ENCODE measurements around the gene PDE2A. TPM values are rescaled to one million over a fixed set of nuclear protein-coding genes. Genes with fewer than 3 reads are reported as not detected.

Gene PDE2A
- total and polyA plus RNA-seq, 5 experiments from 2014 or later = 0.22 to 1.9 (median 0.74) TPM; not detected in 1

DNA sequence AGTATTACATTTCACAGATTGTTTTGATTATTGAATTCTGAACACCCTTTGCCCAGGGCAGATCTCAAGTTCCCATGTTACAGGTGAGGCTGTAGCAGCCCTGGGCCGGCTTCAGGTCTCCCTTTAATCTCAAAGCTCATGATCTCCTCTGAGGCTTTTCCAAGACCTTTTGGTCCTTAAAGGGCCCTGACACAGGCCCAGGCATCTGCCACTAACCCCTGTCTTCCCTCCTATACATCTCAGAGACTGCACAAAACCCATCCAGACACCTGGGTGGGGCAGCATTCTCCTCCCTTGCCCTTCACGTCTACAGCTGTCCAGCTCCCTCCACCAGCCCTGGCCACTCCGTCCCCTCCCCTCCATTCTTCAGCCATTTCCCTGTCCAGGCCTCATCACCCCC, 37.8 kb downstream of the PDE2A start:
- no peak overlapping the region for H3K27ac Mint-ChIP-seq
- POLR2A ChIA-PET = no interaction called here

DNA sequence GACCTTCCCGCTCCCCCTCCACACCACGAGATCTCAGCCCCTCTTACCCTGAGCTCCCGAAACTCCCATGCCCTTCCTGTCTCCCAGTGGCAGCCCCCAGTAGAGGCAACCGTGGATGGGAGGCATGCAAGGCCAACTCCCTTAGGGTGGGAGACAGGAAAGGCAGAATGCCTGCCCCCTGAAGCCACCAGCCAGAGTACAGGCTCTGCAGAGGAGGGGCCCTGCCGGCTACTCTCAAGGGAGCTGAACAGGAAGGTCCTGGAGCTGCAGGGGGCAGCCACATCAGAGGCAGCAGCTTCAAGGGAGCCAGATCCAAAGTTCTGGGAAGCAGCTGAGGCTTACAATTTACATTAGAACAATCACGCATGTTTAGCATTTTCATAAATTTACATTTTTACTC, 38.3 kb downstream of the PDE2A start:
- Mint-ChIP-seq H3K4me3 (no peak overlapping the region), H3K27me3 (peaks cover 7 to 22% (median 14%) of the 10 kb centered on the region in 5 donors), H3K36me3 (peaks cover 0 to 1% (median 0%) of the 10 kb centered on the region in 3 donors), H3K9me3 (no peaks in the 10 kb centered on the region), H3K4me1 (peaks cover 0 to 5% (median 0%) of the 10 kb centered on the region in 4 donors), H3K27ac (no peak overlapping the region)
- POLR2A ChIA-PET = no interaction called here
- ATAC-seq = no peak
- DNase-seq = no peak

More for the DNA sequence above, 37.8 kb downstream of the PDE2A start:
- peaks cover 0 to 1% (median 0%) of the 10 kb centered on the region in 3 donors for H3K36me3 Mint-ChIP-seq
- DNase-seq (no peak), ATAC-seq (no peak)
- peaks cover 0 to 5% (median 0%) of the 10 kb centered on the region in 4 donors for H3K4me1 Mint-ChIP-seq
- H3K9me3 Mint-ChIP-seq = no peaks in the 10 kb centered on the region
- H3K4me3 Mint-ChIP-seq = no peak overlapping the region
- peaks cover 7 to 22% (median 14%) of the 10 kb centered on the region in 5 donors for H3K27me3 Mint-ChIP-seq

DNA sequence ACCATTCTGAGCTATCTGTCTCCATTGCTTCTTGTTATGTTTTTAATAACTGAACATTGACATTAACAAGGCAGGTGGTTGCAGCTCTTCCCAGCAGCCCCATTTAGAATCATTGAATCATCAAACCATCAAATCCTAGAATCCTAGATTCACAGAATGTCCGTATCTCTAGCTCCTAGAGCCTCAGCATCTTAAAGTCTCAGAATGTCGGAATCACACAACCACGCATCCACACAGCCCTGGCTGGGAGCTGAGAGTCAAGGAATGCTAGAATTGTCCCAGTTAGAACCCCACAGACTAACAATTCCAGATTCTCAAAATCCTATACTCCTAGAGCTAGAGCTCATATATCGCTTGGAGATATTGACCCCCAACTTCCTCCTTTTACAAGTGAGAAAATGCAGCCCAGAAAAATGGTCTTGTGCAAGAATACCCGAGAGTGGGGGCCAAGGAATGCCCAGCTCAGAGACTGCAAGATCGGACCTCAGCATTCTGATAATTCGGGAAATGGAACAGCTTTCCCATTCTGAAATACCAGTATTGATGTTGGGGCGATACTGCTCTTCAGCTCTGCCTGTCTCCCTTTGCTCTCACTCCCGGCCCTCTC, 38.8 kb downstream of the PDE2A start:
- no peak for ATAC-seq
- H3K4me1 Mint-ChIP-seq = peaks cover 0 to 5% (median 0%) of the 10 kb centered on the region in 4 donors
- H3K36me3 Mint-ChIP-seq = peaks cover 0 to 1% (median 0%) of the 10 kb centered on the region in 3 donors
- no peak for DNase-seq
- POLR2A ChIA-PET = no interaction called here
- H3K27me3 Mint-ChIP-seq = peaks cover 7 to 22% (median 15%) of the 10 kb centered on the region in 5 donors
- H3K27ac Mint-ChIP-seq = no peak overlapping the region
- no peaks in the 10 kb centered on the region for H3K9me3 Mint-ChIP-seq
- H3K4me3 Mint-ChIP-seq = no peak overlapping the region

DNA sequence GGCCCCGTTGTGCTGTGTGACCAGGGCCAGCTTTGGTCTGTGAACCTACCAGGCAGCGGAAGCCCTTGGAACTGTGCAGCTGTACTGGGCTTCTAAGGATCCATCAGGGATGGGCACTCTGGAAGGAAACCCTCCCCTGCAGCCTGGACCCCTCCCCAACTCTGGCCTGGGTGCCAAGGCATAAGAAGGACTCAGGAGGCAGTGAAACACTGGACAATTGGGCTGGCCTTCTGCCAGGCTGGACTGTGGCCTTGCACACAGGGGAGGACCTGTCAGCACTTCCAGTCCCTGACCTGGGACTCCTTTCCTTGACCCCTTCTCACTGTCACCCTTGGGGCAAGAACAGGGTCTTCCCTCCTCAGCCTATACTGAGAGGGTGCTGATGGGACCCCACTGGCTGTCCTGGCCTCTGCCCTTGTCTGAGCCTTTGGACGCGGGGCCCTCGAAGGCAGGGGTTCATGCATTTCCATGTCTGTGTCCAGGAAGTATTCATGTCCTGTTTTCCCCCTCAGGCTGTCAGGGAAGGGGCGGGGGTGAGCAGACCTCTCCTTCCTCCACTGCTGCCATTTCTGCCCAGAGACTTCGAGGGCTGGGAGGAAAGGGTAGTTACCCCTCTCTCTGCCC, 39.6 kb downstream of the PDE2A start:
- Mint-ChIP-seq H3K4me1 (peaks cover 0 to 9% (median 0%) of the 10 kb centered on the region in 4 donors), H3K4me3 (no peak overlapping the region), H3K9me3 (no peaks in the 10 kb centered on the region), H3K36me3 (peaks cover 0 to 1% (median 0%) of the 10 kb centered on the region in 3 donors), H3K27ac (no peak overlapping the region), H3K27me3 (peaks cover 7 to 22% (median 15%) of the 10 kb centered on the region in 5 donors)
- DNase-seq = no peak
- POLR2A ChIA-PET = no interaction called here
- ATAC-seq = no peak

DNA sequence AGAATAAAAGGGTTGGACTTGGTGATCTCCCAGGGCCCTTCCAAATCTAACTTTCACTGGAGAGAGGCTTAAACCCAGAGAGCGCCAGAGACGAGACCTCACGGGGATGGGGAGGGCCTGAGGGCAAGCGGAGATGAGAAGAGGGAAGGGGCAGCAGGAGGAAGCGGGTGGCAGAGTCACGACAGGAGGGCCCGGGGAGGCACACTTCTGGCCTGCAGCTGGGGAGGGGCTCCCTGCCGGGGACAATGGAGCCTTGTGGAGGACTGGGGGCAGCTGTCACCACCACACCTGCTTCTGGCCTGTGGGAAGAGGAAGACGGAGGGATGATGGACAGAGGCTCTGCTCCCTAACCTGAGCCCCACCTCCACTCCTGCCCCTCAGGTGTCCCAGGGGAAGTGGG, 40.2 kb downstream of the PDE2A start:
- H3K36me3 Mint-ChIP-seq = peaks cover 0 to 1% (median 0%) of the 10 kb centered on the region in 3 donors
- DNase-seq (no peak), ATAC-seq (no peak)
- H3K4me3 Mint-ChIP-seq = no peak overlapping the region
- POLR2A ChIA-PET = no interaction called here
- H3K27me3 Mint-ChIP-seq = peaks cover 7 to 22% (median 15%) of the 10 kb centered on the region in 5 donors
- no peaks in the 10 kb centered on the region for H3K9me3 Mint-ChIP-seq
- peaks cover 0 to 9% (median 0%) of the 10 kb centered on the region in 4 donors for H3K4me1 Mint-ChIP-seq
- H3K27ac Mint-ChIP-seq = no peak overlapping the region

DNA sequence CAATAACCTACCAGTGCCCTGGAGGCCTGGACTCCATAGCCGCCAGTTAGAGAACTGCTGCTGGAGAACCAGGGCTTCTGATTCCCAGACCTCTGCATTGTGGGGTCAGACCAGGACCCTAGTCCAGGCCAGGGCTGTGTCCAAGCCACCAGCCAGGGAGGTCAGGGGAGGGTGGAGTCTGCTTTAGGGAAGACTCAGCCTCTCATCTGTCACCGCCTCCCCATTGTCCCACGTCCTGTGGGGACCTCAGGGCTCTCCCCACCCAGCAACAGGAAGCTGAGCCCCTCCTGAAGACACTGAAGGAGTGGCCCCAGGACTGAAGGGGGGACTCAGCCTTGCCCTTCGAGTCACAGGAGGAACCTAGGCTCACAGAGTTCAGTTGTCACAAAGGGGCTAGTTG, 41.2 kb downstream of the PDE2A start:
- Mint-ChIP-seq H3K4me1 (peaks cover 0 to 9% (median 0%) of the 10 kb centered on the region in 4 donors), H3K4me3 (no peak overlapping the region), H3K27ac (peak overlapping the region in 1 of 10 donors; percentile 73), H3K27me3 (peaks cover 7 to 22% (median 15%) of the 10 kb centered on the region in 5 donors), H3K9me3 (no peaks in the 10 kb centered on the region), H3K36me3 (peaks cover 0 to 1% (median 0%) of the 10 kb centered on the region in 3 donors)
- no peak for DNase-seq
- POLR2A ChIA-PET = no interaction called here
- no peak for ATAC-seq

DNA sequence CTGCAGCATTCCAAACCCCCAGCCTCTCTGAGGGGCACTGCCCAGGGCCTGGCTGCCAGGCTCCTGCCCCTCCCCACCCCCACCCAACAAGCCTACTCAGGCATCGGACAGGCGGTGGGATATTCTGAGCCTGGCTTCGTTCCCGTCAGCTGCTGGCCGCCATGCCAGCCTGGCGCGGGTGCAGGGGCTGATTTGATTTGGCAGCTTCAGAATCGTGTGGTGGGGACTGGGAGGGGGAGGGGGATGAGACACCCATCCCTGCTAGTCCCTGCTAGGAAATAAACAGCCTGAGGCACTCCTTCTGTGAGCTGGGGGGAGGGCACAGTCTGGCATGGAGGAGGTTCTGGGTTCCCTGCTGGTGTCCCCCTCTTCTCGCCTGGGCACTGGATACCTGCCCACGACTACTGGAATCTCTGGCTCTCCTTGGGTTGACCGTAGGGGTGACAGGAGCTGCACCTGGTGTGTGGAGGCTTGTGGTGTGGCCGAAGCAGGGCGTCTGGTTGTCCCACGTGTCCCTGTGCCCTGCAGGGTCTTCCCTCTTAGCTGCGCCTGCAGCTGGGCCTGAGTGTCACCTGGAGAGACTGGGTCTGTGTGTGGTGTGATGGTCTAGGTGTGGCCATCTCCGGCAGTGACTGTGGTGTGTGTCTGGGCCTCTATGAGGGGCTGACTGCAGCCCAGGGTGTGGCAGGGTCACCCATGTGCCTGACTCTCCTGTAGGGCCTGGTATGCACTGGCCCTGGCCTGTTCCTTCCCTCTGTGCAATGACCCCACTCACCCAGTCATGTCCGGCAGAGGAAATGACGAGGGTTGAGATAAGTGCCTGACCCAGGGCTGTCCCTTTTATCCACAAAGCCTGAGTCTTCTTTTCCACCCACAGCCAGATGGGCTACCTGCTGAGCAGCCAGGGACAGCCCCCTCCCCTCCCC, 42.2 kb downstream of the PDE2A start:
- Mint-ChIP-seq H3K27me3 (peaks cover 2 to 14% (median 9%) of the 10 kb centered on the region in 5 donors), H3K36me3 (peaks cover 0 to 1% (median 0%) of the 10 kb centered on the region in 3 donors), H3K4me3 (no peak overlapping the region), H3K27ac (no peak overlapping the region), H3K9me3 (no peaks in the 10 kb centered on the region), H3K4me1 (peaks cover 0 to 8% (median 0%) of the 10 kb centered on the region in 4 donors)
- no peak for DNase-seq
- POLR2A ChIA-PET = no interaction called here
- no peak for ATAC-seq

DNA sequence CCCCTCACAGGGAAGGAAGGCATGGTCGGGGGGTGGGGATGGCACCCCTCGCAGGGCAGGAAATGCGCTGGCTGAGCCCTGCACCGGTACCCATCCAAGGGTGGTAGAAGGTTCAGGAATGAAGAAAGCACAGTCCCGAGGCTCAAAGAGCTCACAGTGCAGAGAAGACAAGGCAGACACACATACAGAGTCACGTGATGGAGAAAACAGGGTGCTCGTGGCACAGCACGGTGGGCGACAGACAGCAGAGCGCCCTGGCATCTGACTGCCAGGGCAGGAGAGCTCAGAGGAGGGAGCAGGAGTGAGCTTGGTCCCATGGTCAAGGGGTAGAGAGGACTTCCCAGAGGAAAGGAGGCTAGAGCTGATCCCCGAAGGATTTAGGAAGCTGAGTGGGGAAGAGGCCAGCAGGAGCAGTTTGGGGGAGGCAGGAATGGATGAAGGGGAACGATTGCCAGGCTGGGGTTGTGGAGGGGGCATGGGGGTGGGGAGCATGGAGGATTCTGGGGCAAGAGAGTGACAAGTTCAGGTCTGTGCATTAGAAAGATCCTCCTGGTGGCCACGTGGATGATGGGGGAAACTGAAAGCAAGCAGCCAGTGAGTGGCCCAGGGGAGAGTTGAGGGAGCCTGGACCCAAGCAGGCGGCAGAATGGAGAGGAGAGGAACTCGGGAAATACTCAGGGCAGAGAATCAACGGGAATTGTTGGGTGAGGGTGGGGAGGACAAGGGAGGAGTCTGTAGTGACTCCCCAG, 43.9 kb downstream of the PDE2A start:
- no peak for ATAC-seq
- Mint-ChIP-seq H3K27ac (peak overlapping the region in 2 of 10 donors; percentile 29 to 49), H3K4me3 (no peak overlapping the region), H3K9me3 (no peaks in the 10 kb centered on the region), H3K27me3 (peaks cover 0 to 9% (median 6%) of the 10 kb centered on the region in 5 donors), H3K36me3 (peaks cover 0 to 1% (median 0%) of the 10 kb centered on the region in 3 donors), H3K4me1 (peaks cover 0 to 9% (median 0%) of the 10 kb centered on the region in 4 donors)
- DNase-seq = no peak
- POLR2A ChIA-PET = no interaction called here

DNA sequence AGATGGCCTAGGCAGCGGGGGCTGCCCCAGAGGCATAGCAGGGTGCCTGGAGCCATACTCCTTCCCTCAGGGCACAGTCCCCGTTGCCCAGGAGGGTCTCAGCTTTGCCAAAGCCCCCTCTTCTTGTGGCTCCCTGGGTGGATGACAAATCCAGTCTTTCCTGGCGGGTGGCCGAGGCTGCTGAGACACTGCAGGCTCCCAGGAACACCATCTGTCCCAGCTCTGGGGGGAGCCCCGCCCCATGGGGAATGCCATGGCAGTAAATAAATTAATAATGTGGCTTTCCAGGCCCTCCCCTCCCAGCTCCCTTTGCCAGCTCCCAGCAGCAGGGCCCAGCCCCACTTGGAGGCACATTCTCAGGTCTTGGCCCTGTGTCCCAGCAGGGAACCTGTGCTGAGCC, 45.0 kb downstream of the PDE2A start:
- no peak overlapping the region for H3K4me3 Mint-ChIP-seq
- peaks cover 0 to 1% (median 0%) of the 10 kb centered on the region in 3 donors for H3K36me3 Mint-ChIP-seq
- POLR2A ChIA-PET = no interaction called here
- H3K9me3 Mint-ChIP-seq = no peaks in the 10 kb centered on the region
- ATAC-seq (no peak), DNase-seq (no peak)
- H3K27ac Mint-ChIP-seq = no peak overlapping the region
- peaks cover 0 to 10% (median 0%) of the 10 kb centered on the region in 4 donors for H3K4me1 Mint-ChIP-seq
- peaks cover 0 to 9% (median 6%) of the 10 kb centered on the region in 5 donors for H3K27me3 Mint-ChIP-seq

DNA sequence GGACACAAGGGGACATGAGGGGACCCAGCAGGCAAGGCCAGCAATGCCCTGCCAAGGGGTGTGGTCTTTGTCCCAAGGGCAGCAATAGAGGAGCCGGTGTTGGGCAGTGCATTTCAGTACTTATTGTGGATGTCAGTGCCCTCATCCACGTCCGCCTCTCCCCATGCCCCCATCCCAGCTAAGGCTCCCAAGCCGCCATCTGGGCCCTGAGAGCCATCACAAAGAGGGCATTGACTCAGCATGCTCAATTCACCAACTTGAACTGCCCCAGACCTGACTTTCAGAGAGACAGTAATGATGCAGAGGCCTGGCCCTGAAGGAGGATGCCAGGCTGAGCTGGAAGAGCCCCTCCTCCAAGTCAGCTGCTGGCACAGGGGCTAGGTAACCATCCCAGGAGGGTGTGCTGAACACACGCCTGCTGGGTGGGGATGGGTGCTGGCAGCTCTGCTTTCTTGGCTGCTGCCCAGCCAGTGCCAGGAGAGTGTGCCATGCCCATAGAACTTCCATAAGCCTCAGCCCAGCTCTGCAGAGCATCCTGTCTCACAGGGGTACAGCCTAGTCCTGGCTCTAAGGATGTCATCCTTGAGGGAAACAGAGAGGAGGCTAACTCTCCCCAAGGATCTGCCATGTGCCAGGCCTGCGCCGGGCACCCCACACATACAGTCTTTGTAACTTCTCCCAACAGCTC, 46.5 kb downstream of the PDE2A start:
- Mint-ChIP-seq H3K36me3 (no peaks in the 10 kb centered on the region), H3K27ac (no peak overlapping the region), H3K4me1 (peaks cover 0 to 7% (median 0%) of the 10 kb centered on the region in 4 donors), H3K9me3 (no peaks in the 10 kb centered on the region), H3K27me3 (peaks cover 0 to 3% (median 2%) of the 10 kb centered on the region in 5 donors), H3K4me3 (no peak overlapping the region)
- POLR2A ChIA-PET = interaction anchor here (0.7 kb wide), 1 partner anchor 55 kb away, joined by 4 read pairs; no protein-coding TSS in a partner anchor
- no peak for DNase-seq
- no peak for ATAC-seq

DNA sequence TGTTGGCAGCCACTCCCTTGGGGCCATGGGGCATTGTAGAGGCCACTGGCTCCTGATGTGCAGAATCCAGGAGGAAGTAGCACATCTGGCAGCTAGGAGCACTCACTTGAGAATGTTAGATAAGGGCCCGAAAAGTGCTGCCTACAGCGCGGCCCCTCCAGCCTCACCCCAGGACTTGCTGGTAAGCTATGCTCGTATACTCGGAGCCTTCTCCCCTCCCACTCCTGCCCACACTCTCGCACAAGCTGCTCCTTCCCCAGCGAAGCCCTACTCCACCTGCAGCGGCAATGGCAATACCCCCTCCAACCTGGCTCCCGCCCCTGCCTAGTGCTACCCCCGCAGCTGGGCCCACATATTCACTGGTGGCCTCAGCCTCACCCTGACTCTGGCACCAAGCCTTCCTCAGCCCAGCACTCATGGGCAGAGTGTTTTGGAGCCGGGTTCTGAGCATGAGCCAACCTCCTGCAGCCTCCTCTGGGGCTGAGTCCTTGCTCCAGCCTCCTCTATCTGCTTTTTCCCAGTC, 47.7 kb downstream of the PDE2A start:
- no peaks in the 10 kb centered on the region for H3K36me3 Mint-ChIP-seq
- peaks cover 0 to 3% (median 2%) of the 10 kb centered on the region in 5 donors for H3K27me3 Mint-ChIP-seq
- POLR2A ChIA-PET = no interaction called here
- H3K4me1 Mint-ChIP-seq = peaks cover under 1 to 6% (median 3%) of the 10 kb centered on the region in 4 donors
- ATAC-seq (no peak), DNase-seq (no peak)
- H3K9me3 Mint-ChIP-seq = no peaks in the 10 kb centered on the region
- H3K27ac Mint-ChIP-seq = no peak overlapping the region
- no peak overlapping the region for H3K4me3 Mint-ChIP-seq

Measured in naive thymus-derived CD8-positive, alpha-beta T cell (primary cell).